Activated CD4-positive, CD25-positive, alpha-beta regulatory T cell treated with anti-CD3 and anti-CD28 coated beads, Interleukin-2, amount 50 U/mL, for 72 hours (primary cell): ENCODE results near the gene PACSIN1.

Experiments
- DNase-seq: peaks from one replicate; pipeline ENCODE4 v3.0.0; 2021

PACSIN1 gene

DNA sequence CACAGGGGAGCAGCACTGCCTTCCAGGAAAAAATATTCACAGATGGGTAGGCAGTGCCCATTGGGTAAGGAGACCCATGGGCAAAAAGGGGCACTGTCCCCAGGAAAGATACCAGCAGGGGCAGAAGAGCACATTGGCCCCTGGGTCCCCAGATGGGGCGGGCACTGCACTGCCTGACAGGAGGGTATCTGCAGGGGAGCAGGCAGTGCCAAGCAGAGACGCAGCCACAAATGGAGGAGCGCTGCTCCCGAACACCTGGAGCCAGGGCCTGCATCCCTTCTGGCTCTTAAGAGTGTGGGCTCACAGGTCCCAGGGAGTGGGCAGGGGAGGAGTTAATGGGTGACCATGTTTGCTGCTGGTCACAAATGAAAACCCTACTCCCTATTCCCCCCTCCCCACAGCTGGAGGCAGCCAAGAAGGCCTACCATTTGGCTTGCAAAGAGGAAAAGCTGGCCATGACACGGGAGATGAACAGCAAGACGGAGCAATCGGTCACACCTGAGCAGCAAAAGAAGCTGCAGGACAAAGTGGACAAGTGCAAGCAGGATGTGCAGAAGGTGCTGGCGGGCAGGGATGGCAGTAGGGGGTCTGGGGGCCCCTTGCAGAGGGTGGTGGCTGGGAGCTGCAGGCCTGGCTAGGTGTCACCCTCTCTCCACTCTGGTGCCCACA is 63.3 kb downstream of the PACSIN1 start:
- no peak for DNase-seq

DNA sequence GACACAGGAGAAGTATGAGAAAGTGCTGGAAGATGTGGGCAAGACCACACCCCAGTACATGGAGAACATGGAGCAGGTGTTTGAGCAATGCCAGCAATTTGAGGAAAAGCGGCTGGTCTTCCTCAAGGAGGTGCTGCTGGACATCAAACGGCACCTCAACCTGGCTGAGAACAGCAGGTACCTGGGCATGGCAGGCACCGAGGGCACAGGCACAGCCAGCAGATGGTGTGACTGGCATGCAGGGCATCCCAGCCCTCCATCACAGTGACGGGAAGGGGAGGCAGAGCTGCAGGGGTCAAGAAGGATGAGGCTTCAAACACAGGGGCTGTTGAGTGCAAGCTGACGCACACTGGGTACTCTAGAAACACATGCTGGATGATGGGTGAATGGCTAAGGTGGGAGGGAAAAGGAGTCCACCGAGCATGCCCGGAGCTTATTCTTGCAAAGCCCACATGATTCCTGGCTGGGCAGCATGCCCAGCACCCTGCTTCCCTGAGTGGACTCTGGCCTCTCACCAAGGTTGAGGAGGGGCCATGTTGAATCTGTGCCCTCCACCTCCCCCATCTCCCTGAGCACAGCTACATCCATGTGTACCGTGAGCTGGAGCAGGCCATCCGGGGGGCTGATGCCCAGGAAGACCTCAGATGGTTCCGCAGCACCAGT is 63.9 kb downstream of the PACSIN1 start:
- no peak for DNase-seq

DNA sequence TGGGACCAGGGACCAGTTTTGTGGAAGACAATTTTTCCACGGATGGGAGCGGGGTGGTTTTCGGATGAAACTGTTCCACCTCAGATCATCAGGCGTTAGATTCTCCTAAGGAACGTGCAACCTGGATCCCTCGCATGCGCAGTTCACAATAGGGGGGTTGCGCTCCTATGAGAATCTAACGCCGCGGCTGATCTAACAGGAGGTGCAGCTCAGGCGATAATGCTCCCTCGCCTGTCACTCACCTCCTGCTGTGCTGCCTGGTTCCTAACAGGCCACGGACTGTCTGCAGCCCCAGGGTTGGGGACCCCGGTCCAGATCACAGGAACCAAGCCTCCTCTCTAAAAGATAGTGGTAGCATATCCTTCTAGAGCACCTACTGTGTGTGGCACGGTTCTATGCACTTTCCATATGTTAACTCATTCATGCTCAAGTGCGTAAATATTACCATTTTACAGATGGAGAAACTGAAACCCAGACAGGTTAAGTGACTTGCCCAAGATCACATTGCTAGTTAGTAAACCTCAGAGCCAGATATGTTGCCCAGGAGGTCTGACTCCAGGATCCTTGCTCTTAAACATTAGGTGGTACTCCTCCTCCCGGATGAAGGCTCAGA is 65.0 kb downstream of the PACSIN1 start:
- DNase-seq, result no peak

DNA sequence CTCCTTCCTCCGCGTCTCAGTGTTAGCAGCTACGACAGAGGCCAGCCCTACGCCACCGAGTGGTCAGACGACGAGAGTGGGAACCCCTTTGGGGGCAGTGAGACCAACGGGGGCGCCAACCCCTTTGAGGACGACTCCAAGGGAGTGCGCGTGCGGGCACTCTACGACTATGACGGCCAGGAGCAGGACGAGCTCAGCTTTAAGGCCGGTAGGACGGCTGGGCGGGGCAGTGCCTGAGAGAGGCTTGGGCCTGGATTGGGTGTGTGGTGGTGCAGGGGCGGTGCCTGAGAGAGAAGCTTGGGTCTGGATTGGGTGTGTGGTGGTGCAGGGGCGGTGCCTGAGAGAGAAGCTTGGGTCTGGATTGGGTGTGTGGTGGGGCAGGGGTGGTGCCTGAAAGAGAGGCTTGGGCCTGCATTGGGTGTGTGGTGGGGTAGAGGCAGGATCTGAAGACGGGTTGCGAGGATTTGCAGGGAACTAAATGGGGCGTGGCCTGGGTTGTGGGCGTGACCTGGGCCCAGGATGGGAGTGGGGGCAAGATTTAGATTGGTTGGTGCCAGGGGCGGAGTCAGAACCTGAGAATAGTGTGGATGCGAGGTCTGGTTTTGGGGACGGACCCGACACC is 65.8 kb downstream of the PACSIN1 start:
- DNase-seq, result peak; percentile 45

- DNase-seq, result no peak
Measured at GRCh38 chr6:34532230-34532629, 66.4 kb downstream of the PACSIN1 start.

GRCh38 chr6:34534146-34534545 is 68.3 kb downstream of the PACSIN1 start:
- no peak for DNase-seq

DNA sequence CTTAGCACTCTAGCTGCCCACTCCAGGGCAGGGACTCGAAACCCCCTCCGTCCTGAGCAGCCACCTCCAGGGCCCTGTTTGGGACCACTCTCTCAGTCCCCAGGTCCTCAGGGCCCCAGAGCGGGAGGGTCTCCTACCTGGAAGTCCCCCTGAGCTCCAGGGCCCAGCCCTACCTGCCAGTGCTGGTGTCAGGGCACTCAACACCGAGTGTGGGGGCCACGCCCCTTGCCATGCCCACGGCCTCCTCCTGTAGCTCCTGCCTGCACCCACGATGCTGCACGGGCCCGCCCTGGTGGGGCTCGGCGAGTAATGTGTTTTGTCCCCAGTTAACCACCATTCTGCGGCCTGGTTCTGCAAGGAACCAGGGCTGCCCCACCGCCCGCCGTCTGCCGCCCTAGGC is 68.8 kb downstream of the PACSIN1 start:
- no peak for DNase-seq

- no peak for DNase-seq
Measured at GRCh38 chr6:34535199-34535598, 69.3 kb downstream of the PACSIN1 start.

DNA sequence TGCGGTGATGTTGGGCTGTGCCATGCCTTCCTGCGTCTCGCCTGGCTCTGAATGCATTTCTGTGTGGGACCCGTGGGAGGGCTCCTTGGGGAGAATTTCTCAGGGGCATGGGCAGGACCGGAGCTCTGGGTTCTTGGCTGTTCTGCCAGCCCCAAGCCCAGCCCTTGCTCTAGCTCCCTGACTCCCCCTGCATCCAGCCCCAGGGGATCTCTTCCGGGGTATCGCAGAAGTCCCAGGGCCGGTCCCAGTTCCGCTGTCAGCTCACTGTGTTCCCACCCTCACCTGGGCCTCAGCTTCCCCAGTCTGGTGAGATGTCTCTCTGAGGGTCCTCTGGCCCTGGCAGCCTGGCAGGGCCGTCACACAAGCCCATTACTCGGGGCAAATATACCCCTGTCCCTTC is 69.8 kb downstream of the PACSIN1 start:
- DNase-seq, result no peak

DNA sequence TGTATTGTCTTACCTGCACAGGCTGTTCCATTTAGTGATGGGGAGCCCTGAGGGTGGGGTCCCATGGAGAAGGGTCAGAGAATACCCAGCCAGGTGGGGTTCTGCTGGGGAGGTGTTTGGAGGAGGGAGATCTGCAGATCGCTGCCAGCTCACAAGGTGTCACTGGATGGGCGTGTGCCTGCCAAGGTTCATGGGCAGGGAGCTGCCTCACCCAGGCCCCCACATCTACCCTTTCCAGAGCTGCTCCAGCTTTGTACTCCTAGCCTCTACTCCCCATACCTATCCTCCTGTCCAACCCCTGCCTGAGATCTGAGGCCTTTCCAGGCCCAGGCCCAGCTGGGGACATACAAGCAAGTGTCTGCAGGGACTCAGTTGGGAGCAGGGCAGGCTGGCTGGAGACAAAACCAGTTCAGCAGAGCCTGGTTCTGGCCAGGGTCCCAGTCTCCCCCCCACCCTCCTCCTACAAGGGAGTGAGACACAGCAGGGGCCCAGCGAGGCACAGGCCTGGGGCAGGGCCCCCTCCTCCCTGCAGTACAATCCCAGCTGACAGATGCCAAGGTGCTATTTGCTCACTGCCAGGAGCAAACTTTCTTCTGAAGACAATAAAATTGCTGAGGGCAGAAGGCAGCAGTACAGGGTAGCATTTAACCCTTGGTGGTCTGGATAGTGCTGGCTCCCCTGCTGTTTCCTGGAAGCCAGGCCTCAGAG is 70.5 kb downstream of the PACSIN1 start:
- DNase-seq, result no peak

DNA sequence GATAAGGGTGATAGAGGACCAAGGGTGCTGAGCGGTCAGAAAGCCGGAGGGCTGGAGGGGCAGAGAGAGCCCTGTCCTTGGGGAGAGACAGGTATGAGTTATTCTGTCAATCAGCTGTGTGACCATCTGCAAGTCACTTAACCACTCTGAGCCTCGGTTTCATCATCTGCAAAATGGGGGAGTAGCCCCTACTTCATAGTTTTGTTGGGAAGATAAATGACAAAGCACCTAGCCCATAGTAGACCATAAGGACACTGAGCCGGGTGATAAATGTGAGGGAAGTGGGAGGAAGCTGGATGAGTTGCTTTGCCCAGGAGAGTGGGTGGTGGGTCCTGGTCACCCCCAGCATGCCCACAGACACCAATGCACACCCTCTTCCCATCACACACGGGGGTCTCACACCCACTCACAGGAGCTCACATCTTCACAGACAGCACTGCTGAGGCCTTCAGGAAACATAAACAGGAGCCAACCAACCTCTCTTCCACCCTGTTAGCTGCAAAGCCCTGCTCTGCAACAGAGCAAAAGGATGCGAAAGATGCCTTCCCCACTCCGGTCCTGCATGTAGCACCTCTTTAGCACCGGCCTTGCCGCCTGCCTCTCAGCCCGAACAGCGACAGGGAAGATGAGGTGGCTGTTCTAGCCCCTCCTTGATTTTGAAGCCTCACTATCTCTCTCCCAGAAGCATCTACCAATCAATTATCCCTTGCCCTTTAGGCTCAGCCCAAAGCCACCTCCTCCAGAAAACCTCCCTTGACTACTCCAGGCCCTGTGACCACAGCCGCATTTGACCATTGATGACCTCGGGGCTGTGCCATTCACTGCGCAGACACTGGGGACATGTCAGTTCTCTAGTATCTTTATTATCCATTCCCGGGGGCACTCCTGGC is 71.3 kb downstream of the PACSIN1 start:
- DNase-seq, result no peak

GRCh38 chr6:34537922-34538550 is 72.2 kb downstream of the PACSIN1 start:
- no peak for DNase-seq

DNA sequence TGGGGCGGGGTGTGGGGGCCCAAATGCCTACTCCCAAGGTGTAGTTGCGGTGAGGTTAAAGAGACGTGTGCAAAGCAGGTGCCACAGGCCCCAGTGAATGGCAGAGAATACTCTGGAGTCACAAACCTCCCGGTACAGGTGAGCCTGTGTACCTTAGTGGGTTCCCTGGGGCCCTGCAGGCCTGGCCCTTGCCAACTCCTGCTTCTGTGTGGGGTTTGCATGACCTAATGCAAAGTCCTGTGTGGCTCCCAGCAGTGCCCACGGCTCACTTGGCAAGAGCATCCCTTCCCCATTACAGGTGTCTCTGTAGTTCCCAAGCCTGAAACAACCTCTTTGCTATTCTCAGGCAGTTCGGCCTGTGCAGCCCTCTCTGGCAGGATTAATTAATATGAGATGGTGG is 72.7 kb downstream of the PACSIN1 start:
- DNase-seq, result no peak

DNA sequence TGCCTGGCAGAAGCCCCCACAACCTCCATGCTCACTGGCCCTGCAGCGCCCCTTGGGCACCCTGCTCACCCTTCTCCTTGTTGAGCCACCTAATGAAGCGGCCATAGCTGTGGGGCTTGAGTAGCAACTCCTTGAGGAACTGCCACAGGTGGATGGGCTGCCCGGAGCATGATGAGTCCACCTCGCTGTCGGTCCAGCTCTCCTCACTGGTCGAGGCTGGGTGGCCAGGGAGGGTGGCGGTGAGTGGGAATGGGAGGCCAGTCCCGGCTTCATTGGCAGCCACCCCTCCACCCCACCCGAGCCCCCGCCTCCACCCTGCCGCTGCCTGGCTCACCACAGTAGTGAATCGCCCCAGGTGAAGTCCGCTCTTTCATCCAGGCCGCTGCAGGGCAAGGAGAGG is 73.3 kb downstream of the PACSIN1 start:
- no peak for DNase-seq

GRCh38 chr6:34540222-34540621 is 74.3 kb downstream of the PACSIN1 start:
- no peak for DNase-seq

DNA sequence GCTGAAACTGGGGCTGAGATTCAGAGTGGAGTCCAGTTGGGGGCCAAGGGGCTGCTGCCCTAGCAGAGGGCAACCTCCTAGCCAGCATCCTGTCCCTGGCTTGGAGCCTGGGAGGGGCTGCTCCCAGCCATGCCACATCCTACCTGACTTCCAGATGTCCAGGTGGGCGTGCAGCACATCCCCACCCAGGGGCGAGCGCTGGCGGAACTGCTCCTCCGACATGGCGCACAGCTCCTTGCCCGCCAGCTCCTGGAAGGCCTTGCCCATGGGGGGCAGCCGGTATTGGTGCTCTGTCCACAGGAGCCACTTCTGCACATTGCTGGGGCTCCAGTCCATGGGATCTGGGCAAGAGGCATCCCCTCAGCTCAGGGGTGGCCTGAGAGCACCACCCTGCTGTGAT is 75.0 kb downstream of the PACSIN1 start:
- DNase-seq, result no peak

DNA sequence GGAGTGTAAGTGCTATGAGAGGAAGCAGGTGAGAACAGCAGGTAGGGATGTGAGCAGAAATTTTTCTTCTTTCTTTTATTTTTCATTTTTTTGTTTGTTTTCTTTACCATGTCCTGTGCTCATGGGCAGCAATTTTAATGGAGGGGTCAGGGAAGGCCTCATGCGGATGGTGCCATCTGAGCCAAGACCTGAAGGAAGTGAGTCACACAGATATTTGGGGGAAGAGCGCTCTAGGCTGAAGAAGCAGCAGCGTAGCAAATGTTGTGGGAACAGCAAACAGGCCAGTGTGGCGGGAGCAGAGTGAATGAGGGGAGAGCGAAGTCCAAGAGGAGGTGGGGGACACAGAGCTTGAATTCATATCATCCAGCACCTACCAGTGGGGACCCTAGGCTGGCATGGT is 77.5 kb downstream of the PACSIN1 start:
- DNase-seq, result no peak

GRCh38 chr6:34544052-34544604 is 78.3 kb downstream of the PACSIN1 start:
- DNase-seq, result no peak

DNA sequence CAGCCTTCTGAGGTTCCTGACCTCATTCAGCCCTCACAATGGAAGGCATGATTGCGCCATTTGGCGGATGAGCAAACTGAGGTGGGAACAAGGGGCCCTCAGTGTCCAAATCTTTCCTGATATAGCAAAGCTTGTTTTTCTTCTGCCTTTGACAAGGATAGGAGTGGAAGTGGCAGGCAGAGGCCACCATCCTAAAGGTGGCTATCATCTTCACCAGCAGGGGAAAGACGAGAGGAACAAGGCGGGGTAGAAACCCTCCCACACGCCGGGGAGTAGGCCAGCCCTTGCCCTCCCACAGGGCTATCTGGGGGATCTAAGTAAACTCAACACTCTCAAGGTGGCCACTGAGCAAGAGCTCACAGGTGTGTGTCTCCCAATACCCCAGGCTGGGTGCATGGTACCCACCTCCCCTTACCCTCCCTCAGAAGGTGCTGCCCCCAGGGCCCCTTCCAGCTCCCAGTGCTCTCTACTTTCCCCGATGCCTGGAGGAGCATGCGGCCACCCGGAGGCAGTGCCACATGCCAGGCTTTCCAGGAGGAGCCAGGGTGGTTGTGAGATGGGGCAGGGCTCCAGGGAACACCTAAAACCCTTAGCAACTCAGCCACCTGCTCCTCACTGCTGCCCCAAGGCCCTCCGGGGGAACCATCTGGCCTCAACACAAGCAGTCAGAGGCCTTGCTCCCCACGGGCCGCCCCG is 79.0 kb downstream of the PACSIN1 start:
- DNase-seq, result no peak

- no peak for DNase-seq
Measured at GRCh38 chr6:34546551-34547321, 80.9 kb downstream of the PACSIN1 start.
